ENCODE results near the gene NUP42. TPM values are rescaled to one million over a fixed set of nuclear protein-coding genes. Genes with fewer than 3 reads are reported as not detected.

Gene NUP42
- total RNA-seq, 6 experiments from 2014 or later, result 13.5 to 19.9 (median 19.1) TPM

- no peak overlapping the region for H3K27ac Mint-ChIP-seq
- H3K4me3 Mint-ChIP-seq, result no peak overlapping the region
- DNase-seq, result no peak
- H3K9me3 Mint-ChIP-seq, result no peaks in the 10 kb centered on the region
- H3K27me3 Mint-ChIP-seq (ENCODE audit: insufficient read depth), result no peaks in the 10 kb centered on the region
- no peaks in the 10 kb centered on the region for H3K4me1 Mint-ChIP-seq (ENCODE audit: low read depth)
- H3K36me3 Mint-ChIP-seq (ENCODE audit: low read depth), result 0 out of 2 replicates have a peak, but pooled peaks cover 5% of the 10 kb centered on the region
- TF ChIP-seq CTCF (IDR thresholded peaks at IDR 0.05), result no peak
These were observed 23.3 kb upstream of the NUP42 start for GRCh38 chr7:23158546-23158945.

- H3K4me3 Mint-ChIP-seq, result no peak overlapping the region
- H3K27me3 Mint-ChIP-seq (ENCODE audit: insufficient read depth), result no peaks in the 10 kb centered on the region
- no peaks in the 10 kb centered on the region for H3K4me1 Mint-ChIP-seq (ENCODE audit: low read depth)
- 0 out of 2 replicates have a peak, but pooled peaks cover 5% of the 10 kb centered on the region for H3K36me3 Mint-ChIP-seq (ENCODE audit: low read depth)
- no peak overlapping the region for H3K27ac Mint-ChIP-seq
- no peaks in the 10 kb centered on the region for H3K9me3 Mint-ChIP-seq
- no peak for DNase-seq
- TF ChIP-seq CTCF (IDR thresholded peaks at IDR 0.05), result no peak
These were observed 20.4 kb upstream of the NUP42 start for GRCh38 chr7:23161482-23161881.

GRCh38 chr7:23164846-23165245 lies 17.0 kb upstream of the NUP42 start:
- Mint-ChIP-seq H3K4me1 (ENCODE audit: low read depth) (no peaks in the 10 kb centered on the region), H3K27me3 (ENCODE audit: insufficient read depth) (no peaks in the 10 kb centered on the region), H3K36me3 (ENCODE audit: low read depth) (no peaks in the 10 kb centered on the region), H3K9me3 (no peaks in the 10 kb centered on the region), H3K27ac (no peak overlapping the region), H3K4me3 (no peak overlapping the region)
- no peak for TF ChIP-seq CTCF (IDR thresholded peaks at IDR 0.05)
- DNase-seq, result no peak

GRCh38 chr7:23165316-23165715 lies 16.5 kb upstream of the NUP42 start:
- H3K27me3 Mint-ChIP-seq (ENCODE audit: insufficient read depth), result no peaks in the 10 kb centered on the region
- no peak for TF ChIP-seq CTCF (IDR thresholded peaks at IDR 0.05)
- no peaks in the 10 kb centered on the region for H3K9me3 Mint-ChIP-seq
- H3K4me1 Mint-ChIP-seq (ENCODE audit: low read depth), result no peaks in the 10 kb centered on the region
- H3K27ac Mint-ChIP-seq, result no peak overlapping the region
- H3K4me3 Mint-ChIP-seq, result no peak overlapping the region
- H3K36me3 Mint-ChIP-seq (ENCODE audit: low read depth), result peaks cover 3% of the 10 kb centered on the region
- DNase-seq, result no peak

- H3K9me3 Mint-ChIP-seq, result no peaks in the 10 kb centered on the region
- DNase-seq, result no peak
- no peaks in the 10 kb centered on the region for H3K27me3 Mint-ChIP-seq (ENCODE audit: insufficient read depth)
- H3K36me3 Mint-ChIP-seq (ENCODE audit: low read depth), result peaks cover 7% of the 10 kb centered on the region
- H3K4me1 Mint-ChIP-seq (ENCODE audit: low read depth), result no peaks in the 10 kb centered on the region
- no peak overlapping the region for H3K27ac Mint-ChIP-seq
- H3K4me3 Mint-ChIP-seq, result no peak overlapping the region
- TF ChIP-seq CTCF (IDR thresholded peaks at IDR 0.05), result no peak
These were observed 14.2 kb upstream of the NUP42 start for GRCh38 chr7:23167691-23168090.
